Dermis lymphatic vessel endothelial cell (primary cell): ENCODE data around the gene ETNPPL. TPM values are rescaled to one million over a fixed set of nuclear protein-coding genes. Genes with fewer than 3 reads are reported as not detected.

Experiments
- total RNA-seq: library from RNA; depleted of rRNA; stranded (reverse); fragments of >200 nt; gene quantifications from 2 replicates; pipeline ENCODE4 v1.2.1, GENCODE V29; 2014

The ETNPPL gene
- not detected in 2 replicates for total RNA-seq

DNA sequence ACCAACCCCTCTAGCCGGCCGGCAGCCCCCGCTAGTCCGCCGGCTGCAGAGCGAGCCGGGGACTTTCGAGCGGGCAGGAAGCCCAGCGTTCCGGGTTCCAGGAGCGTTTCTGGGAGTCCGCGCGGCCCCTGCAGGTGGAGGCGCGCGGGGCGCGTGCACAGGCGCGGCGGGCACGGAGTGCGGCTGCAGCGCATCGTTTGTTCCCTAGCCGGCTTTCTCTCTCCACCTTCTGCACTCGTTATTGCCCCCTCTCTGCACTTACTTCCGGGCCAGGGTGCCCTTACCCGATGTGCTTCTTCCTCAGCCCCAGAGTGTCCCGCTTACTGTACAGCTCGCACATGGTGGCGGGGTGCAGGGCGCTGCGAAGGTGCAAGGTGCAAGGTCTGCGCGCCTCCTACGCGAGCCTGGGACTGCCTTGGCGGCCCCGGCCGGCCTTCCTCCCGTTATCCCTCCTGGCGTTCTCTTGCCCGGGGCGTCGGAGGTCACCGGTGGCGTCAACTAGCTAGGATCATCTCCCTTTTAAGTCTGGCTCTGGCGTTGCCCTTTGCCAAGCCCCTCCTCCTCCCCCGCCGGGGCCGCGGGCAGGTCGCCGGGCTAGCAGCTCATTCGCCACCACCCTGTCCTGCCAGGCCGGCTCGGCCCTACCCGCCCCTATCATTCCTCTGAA lies at the start of gene ETNPPL:
TSS of gene ETNPPL (minus strand) at position 495 of the 667 bp plus-strand sequence. CDS start at position 340, 155 bp downstream.

Other genes starting within 250 kb of the ETNPPL start
- gene RPL34, start 142.5 kb downstream of the ETNPPL start, total RNA-seq = 874 and 1,049 TPM in 2 replicates
- 233 and 270 TPM in 2 replicates for gene OSTC, start 112.5 kb downstream of the ETNPPL start, total RNA-seq